Activated CD8-positive, alpha-beta memory T cell treated with anti-CD3 and anti-CD28 coated beads for 1 hour (primary cell): Measurements from ENCODE around the gene BEST4.
"Not testable (repeated sequence)": the region's sequence is repeated elsewhere in the genome, so short reads cannot be mapped to it uniquely, and the experiment has no call there.

Source experiments
- DNase-seq, 2 donors: peaks; one replicate each; pipeline ENCODE4 v3.0.0-alpha.2; 2020; ENCODE audit warnings: low read depth in 1 of 2; ENCODE audit errors: extremely low read depth in 1 of 2

Gene BEST4

DNA sequence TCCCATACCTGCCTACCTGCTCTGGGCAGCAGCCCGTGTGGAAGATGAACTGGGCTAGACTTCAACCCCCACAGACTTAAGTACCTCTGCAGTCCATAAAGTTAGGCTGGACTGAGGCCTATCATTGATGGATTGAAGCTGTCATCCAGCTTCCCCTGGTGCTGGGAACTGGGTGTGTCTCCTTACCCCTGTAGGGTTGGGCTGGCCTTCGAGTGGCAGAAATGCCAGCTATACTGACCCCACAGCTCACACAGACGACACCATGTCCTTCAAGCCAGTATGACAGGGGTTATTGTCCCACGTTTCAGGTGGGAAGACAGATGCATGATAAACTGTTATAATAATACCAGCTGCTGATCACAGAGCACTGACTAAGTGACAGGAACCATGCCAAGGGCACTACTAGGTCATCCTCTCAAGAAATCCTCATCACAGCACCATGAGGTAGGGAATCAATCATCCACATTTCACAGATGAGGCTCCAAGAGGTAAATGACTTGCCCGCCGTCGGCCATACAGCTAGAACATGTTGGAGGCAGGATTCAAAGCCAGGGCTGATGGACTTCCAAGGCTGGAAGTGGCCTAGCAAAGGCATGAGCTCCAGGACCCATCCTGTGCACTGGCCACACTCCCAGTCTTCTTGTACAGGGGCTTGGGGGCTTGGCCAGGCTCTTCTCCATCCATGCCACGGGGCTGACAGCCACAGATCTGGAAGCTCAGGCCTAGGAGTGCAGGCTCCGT, at the start of gene BEST4:
Gene BEST4 (minus strand): TSS at position 51 of the 741 bp plus-strand sequence. CDS start 465 bp downstream, outside the sequence.
- DNase-seq, result no peak

DNA sequence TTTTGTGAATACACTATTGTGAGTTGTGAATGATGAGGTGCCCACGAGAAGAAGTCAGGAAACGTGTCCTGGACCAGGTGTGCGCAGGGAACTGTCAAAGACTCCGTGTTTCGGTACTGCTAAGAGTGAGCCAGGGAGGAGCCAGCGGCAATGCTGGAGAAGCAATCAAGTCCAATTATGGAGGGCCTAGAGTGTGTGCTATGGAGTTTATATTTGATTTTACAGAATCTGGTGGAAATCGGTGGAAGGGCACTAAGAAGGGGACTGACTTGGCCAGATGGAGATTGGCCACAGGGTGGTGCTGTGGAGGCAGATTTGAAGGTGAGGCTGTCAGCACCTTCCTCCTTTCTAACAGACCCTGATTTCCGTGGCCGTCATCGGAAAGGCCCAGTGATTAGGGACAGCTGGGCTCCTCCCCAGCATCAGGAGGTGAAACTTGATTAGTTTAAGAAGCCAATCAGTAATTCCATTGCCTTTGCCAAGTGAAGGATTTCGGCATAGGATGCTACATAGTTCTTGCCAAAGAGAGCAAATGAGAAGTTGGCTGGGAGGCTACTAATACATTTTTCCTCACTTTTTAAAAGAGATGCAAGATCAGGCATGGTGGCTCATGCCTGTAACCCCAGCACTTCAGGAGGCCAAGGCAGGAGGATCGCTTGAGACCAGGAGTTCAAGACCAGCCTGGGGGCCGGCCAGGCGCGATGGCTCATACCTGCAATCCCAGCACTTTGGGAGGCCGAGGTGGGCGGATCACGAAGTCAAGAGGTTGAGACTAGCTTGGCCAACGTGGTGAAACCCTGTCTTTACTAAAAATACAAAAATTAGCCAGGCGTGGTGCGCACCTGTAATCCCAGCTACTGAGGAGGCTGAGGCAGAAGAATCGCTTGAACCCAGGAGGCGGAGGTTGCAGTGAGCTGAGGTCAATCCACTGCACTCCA, 48.0 kb upstream of the BEST4 start:
- DNase-seq, result peak; percentile 71 to 79

DNA sequence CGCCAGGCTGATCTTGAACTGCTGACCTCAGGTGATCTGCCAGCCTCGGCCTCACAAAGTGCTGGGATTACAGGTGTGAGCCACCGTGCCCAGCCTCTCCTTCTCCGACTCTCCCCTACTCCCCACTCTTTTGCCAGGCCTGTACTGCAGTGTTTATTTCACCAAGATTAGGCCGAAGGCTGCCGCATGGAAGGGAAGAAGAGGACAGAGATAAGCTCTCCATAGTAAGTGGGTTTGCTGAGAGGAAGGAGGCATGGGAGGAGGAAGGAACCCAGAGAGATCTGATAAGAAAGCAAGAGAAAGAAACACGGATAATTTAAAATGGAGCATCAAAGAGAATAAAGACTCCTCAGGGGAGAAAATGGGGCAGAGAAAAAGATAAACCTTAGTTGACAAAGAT, 46.4 kb upstream of the BEST4 start:
- no peak for DNase-seq

DNA sequence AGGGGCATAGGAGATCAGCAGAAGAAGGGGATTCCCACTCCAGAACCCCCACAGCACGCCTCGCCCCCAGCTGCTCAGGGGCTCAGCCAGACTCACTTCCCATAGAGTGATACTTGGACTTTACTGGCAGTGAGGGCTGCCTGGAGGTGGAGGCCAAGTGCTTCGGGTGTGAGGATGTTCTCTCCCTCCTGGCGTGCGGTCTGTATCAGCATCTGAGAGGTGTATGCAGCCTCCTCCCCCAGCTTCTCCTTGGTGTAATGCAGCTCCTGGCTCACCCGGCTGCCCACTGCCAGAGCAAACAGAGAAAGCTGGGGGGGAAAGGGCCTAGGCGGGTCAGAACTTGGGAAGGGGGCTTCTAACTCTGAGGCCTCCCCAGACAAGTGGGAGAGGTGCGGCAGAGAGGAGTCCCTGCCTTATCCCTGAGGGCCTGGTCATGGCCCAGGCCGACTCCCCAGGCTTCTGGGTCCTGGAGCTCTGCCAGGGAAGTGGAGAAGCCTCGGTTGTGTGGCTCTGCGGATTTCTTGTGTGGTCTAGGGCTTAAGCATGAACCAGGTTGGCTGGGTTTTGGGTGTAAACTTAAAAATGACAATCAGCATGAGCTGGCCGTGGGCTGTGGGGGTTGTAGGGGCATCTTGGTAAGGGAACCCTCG, 44.2 kb upstream of the BEST4 start:
- DNase-seq, result no peak

DNA sequence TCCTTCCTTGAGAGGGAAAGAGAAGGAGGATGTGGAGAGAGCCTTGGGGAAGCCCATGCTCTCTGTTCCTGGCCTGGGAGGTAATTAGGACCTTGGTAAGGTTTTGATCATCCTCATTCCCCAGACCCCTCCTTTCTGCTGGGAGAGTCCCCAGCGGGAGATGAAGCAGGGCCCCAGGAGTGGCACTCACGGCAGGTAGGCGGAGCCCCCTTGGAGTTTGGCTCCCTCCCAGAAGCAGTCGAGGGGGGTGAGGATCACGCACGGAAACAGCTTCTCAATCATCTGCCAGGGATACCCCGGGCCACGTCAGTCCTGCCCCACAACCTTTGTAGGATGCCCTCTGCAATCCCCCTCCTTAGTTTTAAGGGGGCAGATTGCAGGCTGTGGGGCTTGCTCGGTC, 43.5 kb upstream of the BEST4 start:
- DNase-seq, result no peak

DNA sequence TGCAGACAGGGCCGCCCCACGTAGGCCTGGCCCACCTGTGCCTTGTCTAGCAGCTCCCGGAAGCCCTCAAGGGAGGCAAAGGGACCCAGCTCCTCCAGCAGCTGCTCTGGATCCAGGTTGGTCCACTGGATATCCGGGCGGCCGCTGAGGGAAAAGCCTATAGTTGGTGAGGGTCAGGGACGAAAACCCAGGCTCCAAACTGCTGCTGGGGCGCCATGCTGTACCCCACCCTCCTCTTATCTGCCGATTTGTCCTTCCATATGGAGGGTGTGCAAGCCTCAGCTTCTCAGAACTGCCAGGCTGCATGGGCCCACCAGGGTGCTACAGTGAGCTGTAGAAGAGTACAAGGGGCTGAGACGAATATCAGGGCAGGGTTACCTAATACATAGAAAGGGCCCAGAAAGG, 42.9 kb upstream of the BEST4 start:
- no peak for DNase-seq

DNA sequence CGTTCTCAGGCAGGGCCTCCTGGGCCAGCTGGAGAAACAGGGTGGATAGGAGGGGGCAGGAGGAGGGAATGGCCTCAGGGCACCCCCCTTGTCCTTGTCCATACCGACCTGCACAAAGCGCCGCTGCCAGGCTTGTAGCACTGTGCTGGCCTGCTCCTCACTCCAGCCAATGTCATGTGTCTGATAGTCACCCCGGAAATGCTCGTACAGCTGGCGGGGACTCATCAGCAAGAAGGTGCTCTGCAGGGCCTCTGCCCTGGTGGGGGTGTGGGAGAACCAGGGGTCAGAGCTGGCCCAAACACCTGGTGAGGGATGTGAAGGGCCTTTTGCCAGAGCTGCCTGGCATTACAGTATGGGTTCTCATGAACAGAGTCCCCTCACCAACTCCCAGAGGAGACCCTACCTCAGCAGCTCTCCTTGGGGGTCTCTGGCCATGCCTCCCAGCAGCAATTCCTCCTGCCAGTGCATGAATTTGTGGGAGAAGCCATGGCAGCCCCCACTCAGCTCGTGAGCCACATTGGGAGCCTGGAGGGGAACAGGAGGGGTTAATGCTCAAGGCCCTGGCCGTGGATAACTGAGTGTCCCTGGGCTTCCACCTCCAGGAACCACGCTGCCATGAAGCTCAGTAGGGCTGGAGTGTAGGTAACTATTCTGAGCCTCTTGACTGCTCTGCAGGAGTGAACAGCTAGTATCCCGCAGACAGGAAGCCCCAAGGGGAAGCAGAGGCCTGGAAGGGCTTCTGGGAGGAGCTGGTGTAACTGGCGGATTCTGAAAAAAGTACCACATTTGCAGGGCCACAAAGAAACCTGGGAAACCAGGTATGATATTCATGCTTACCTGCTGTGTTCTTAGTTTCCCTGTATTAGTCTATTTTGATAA, 41.8 kb upstream of the BEST4 start:
- DNase-seq, result no peak

DNA sequence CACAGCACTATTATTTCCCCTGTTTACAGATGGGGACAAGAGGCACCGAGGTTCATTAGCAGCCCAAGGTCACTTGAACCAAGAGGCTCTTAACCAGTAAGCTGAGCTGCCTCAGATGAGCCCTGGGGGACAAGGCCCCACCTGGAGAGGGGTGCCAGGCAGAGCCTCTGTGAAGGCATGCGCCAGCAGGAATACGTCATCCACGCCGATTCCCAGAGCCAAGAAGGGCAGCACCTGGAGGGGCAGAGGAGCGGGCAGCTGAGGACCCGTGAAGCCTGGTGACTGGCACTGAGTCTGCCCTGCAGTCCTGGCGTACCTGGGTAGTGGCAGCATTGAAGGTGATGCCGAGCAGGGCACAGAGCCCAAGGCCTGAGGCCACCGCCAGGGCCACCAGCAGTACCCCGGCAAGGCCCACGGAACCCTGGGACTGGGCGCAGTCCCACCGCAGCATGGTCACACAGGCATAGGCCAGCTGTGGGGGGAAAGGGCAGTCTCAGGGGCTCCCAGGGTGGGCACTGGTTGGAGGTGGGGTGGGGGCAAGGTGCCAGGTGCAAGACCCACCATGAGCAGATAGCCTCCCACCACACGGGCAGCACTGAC, 41.0 kb upstream of the BEST4 start:
- DNase-seq, result no peak

DNA sequence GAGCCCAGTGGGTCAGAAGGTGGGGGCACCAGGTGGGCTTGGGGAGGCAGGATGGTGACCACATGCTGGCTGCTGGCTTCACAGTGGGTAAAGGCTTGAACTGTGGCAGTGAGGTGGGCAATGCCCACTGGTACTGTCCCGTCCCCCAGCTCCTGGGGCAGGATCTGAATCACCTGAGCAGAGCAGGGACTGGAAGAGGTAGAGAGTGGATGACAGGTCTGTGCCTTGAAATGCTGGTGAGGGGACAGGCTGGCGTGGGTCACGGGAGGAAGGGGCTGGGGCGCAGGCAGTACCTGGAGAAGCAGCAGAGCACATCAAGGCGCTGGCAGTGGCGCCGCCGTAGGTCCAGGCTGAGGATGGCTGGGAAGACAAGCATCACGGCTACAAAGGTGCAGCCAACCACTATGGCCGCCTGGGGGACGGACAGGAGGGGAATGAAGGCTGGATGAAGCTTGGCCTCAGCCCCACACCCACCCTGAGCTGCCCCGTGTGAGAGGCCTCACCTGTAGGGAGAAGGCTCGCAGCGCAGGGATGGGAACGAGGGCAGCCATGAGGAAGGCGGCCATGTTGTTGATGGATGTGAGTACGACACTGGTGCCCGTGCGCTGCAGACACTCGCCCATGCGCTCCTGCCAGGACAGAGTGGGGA, 40.2 kb upstream of the BEST4 start:
- DNase-seq, result no peak

DNA sequence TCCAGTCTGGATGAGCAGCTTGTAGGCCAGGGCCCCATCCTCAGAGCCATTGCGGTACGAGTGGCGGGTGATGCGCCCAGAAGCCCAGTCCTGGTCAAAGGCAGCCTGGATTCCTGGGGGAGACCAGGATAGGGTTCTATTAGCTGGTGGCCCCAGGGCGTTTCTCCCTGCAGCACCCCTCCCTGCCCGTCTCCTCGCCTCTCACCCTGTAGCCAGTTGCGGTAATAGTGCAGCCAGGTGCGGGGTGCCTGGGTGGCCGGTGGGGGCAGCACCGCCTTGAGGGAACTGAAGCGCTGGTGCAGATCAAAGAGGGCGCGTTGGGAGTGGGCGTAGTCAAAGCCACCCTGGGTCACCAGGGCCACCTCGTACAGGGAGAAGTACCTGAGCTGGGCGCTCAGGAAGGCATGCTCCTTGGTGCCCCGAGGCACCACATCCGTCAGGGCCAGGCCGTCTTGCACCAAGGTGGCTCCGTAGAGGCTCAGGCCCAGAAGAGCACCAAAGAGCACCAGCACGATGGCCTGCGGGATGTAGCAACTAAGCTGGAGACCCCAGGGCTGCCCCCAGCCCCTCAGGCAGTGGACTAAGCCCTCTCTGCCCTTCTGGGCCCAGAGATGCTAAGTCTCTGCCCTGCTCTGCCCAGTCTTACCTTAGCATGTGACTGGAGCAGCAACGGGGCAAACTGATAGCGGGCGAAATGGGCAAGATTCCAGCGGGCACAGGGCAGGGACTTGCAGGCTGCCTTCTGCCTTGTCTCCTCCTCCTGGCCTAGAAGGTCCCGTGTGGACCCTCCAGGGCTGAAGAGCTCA, 39.4 kb upstream of the BEST4 start:
- no peak for DNase-seq

DNA sequence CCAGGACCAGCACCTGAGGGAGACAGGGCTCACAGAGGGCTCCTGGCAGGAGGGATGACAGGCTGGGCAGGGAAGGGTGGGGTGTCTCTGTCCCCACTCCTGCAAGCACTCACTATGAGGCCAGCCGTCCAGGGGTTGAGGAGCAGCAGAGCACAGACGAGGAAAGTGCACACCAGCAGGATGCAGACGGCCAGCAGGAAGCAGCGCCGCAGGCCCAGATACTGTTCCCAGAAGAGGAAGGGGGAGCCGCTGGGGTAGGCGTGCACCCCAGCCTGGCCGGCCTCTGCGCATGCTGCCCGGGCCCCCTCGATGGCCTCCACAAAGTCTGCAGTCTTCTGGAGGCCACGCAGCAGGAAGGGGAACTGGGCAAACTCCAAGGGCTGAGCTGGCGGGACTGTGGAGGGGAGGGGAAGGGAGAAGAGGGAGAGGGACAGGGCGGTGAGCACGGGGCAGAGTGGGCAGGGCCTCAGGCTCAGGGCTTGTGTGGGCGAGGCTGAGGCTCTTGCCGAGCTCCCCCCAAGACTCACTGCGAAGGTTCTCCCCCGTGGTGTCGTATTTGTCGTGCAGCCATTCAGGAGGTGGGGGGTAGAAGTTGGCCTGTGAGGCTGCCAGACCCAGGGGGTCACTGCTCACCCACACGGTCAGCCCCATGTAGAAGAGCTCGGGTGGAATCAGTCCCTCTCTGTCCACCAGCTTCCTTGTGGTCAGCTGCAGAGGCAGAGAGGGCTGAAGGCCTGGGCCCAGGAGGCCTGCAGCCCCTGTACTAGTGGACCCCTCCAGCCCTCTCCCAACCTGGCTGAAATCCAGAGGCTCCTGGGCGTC, 38.6 kb upstream of the BEST4 start:
- DNase-seq, result no peak

DNA sequence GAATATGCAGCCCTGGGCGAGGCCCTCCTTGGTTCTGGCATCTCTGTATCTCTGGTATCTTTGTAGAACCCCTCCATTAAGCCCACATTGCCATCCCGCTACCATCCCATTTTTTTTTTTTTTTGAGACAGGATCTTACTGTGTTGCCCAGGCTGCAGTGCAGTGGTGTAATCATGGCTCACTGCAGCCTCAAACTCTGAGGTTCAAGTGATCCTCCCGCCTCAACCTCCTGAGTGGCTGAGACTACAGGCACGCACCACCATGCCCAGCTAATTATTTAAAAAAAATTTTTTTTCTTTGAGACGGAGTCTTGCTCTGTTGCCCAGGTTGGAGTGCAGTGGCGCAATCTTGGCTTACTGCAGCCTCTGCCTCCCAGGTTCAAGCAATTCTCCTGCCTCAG, 36.4 kb upstream of the BEST4 start:
- not testable (repeated sequence) for DNase-seq

DNA sequence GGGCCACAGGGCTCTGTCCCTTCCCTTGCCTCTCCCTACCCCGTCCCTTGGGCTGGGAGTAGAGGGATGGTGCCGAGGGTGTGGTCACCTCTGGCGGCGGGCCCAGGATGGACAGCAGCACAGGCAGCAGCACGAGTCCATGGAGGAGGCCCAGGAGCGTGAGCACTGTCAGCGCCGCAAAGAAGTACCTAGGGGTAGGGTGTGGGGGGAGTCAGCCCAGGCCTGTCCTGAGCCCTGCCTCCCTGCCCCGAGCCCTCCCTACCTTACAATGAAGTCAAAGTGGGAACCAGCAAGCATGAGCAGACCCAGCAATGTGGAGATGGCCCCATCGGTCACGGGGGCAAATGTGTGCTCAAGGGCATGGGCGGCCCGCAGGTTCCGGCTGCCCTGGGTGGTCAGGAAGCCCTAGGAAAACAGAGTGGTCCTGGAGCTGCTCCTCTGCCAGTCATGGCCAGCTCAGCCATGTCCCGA, 35.0 kb upstream of the BEST4 start:
- DNase-seq, result no peak

DNA sequence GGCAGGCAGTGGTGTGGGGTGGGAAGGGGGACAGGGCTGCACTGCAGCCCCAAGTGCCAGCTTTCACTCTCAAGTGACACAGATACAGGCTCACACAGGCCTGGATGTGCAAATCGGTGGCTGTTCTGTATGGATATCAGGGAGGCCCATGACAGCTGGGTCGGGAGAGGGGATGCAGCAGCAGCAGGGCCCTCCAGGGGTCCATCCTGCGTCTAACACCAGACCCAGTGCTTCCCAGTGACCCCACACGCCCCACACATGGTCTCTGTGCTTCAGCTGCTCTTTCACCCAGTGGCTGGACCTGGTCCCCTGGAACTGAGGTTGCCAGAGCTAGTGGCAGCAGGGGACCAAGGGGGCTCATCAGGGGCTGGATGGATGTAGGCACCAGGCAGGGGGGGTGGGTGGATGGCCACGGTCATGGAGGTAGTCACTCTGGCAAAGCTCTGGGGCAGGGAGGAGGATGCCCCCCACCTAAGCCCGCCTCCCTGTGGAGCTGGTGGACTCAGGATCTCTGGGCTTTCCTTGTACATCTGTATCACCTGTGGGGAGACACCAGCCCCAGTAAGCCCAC, 34.2 kb upstream of the BEST4 start:
- DNase-seq, result no peak

DNA sequence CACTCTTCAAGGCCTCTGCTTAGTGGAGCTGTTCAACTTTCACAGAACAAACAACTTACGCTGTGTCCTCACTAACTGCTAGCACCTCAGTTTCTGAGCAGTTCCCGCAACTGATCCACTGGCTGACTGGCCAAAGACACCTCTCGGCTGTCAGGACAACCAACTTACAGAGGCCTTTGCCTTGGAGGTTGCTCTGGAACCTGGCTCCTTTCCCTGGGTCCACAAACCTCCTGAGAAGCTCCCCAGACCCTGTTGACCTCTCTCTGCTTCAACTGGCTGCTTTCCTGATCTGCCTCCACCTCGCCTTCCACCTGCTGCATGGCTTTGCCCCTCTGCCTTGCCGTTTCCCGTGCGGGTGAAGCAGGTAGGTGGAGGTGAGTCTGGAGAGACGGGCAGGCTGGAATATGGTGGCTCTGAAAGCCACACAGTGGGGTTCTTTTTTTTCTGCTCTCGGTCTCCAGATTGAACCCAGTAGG, 33.3 kb upstream of the BEST4 start:
- DNase-seq, result no peak

DNA sequence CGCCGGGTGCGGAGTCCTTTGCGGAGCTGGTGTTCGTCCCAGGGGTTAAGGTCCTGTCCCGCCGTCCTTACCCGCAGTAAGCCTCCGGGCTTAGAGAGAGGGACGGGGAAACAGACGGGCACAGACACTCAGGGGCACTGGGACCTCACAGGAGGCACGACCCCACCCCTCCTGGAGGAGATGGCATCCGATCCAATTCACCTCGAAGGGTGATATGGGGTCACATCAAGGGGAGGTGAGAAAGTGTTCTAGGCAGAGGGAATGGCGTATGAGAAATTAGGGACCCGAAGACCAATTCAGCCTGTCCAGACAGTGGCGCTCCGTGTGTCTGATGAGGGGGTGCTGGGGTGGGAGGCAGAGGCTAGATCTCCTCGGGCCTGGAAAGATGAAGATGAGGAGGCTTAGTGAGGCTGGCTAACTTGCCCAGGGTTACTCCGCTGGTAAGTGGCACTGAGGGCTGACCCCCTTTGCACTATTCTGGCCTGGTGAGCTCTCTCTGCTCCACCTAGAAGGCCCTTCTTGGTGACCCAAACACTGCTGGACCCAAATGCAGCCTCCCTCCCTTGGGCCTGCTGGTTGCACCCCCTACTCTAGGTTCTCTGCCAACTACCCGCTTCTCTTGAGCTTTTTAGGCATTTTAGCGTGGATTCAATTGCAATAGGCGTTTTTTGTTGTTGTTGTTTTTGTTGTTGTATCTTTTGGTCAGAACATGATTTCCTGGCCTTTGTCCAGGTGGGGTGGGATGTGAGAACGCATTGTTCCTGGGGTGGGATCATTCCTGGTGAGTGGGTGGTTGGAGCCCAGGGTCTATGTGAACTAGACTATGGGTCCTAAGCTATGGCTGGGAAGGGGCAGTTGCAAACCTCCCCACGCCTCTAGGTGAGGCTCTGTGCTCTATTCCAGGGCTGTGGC, 32.6 kb upstream of the BEST4 start:
- DNase-seq, result no peak
